Choroid plexus epithelial cell (primary cell): ENCODE results near the gene RALB.

Experiments used
- DNase-seq: peaks from one replicate; pipeline ENCODE4 v3.0.0-alpha.2; 2010; ENCODE audit warnings: low read depth
- H3K4me3 ChIP-seq: 2 replicates; pipeline ENCODE4 v1.5.1; 2011; ENCODE audit warnings: low read depth, mild to moderate bottlenecking, control low read depth, low read length, moderate library complexity
- CTCF ChIP-seq: conservative IDR thresholded peaks from 2 replicates; pipeline ENCODE4 v1.5.1; 2011; ENCODE audit warnings: low read depth, mild to moderate bottlenecking, control low read depth, inconsistent platforms, low read length, moderate library complexity

The RALB gene

GRCh38 chr2:120312076-120312475 lies 59.4 kb downstream of the RALB start:
- H3K4me3 ChIP-seq, result no peak overlapping the region
- DNase-seq, result no peak
- TF ChIP-seq CTCF, result no peak

- TF ChIP-seq CTCF, result peak; percentile 97
- peak; percentile 88 for DNase-seq
- H3K4me3 ChIP-seq, result peak overlapping the region; percentile 62
These were observed 60.4 kb downstream of the RALB start for GRCh38 chr2:120312860-120313694.

GRCh38 chr2:120313695-120314615 lies 61.3 kb downstream of the RALB start:
- TF ChIP-seq CTCF, result no peak
- H3K4me3 ChIP-seq, result peak overlapping the region; percentile 62

GRCh38 chr2:120314690-120315366 lies 62.2 kb downstream of the RALB start:
- no peak for DNase-seq
- no peak overlapping the region for H3K4me3 ChIP-seq
- TF ChIP-seq CTCF, result no peak

More at GRCh38 chr2:120313695-120314615, 61.3 kb downstream of the RALB start:
- no peak for DNase-seq

- H3K4me3 ChIP-seq, result no peak overlapping the region
- no peak for TF ChIP-seq CTCF
- no peak for DNase-seq
These were observed 62.8 kb downstream of the RALB start for GRCh38 chr2:120315367-120316033.

- no peak for DNase-seq
- TF ChIP-seq CTCF, result no peak
- no peak overlapping the region for H3K4me3 ChIP-seq
These were observed 63.4 kb downstream of the RALB start for GRCh38 chr2:120316071-120316470.
